Measurements from ENCODE around the gene MTA1.

MTA1 gene

GRCh38 chr14:105427412-105427811 lies 7.8 kb downstream of the MTA1 start:
- no peak for DNase-seq (ENCODE audit: low read depth)
- TF ChIP-seq CTCF (IDR thresholded peaks at IDR 0.05; ENCODE audit: low read depth, low read length, missing control alignments) = no peak
- no peak overlapping the region for H3K4me3 ChIP-seq (ENCODE audit: low read depth, low read length)

GRCh38 chr14:105427936-105428485 lies 8.4 kb downstream of the MTA1 start:
- TF ChIP-seq CTCF (IDR thresholded peaks at IDR 0.05; ENCODE audit: low read depth, low read length, missing control alignments) = no peak
- no peak overlapping the region for H3K4me3 ChIP-seq (ENCODE audit: low read depth, low read length)
- DNase-seq (ENCODE audit: low read depth) = no peak

DNA sequence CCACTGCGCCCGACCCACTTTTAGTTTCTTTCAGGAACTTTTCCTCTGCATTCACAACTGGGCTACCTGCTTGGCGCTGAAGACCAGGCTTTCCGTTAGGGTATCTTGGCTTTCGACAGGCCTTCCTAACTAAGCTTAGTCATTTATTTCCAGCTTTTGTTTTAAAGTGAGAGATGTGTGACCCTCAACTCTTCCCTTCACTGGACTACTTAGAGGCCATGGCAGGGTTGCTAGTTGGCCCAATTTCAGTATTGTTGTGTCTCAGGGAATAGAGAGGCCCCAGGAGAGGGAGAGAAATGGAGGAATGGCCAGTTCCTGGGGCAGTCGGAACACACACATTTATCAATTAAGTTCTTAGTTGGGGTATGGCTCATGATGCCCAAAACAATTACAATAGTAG lies 10.4 kb downstream of the MTA1 start:
- no peak overlapping the region for H3K4me3 ChIP-seq (ENCODE audit: low read depth, low read length)
- DNase-seq (ENCODE audit: low read depth) = no peak
- no peak for TF ChIP-seq CTCF (IDR thresholded peaks at IDR 0.05; ENCODE audit: low read depth, low read length, missing control alignments)

DNA sequence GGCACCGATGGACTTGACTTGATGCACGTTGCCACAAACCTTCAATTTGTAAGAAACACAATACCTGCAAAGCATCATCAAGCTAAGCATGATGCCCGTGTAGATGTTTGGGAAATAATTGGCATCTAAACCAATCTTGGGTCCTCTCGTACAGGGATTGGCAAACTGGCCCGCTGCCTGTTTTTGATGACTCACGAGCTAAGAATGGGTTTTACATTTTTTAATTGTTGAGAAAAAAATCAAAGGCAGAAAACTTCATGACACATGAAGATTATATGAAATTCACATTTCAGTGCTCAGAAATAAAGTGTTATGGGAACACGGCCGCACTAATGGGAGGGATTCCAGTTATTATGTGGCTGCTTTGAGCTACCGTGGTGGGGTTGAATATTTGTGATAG lies 10.9 kb downstream of the MTA1 start:
- no peak for TF ChIP-seq CTCF (IDR thresholded peaks at IDR 0.05; ENCODE audit: low read depth, low read length, missing control alignments)
- no peak for DNase-seq (ENCODE audit: low read depth)
- H3K4me3 ChIP-seq (ENCODE audit: low read depth, low read length) = no peak overlapping the region

GRCh38 chr14:105431256-105431655 lies 11.6 kb downstream of the MTA1 start:
- TF ChIP-seq CTCF (IDR thresholded peaks at IDR 0.05; ENCODE audit: low read depth, low read length, missing control alignments) = no peak
- no peak for DNase-seq (ENCODE audit: low read depth)
- no peak overlapping the region for H3K4me3 ChIP-seq (ENCODE audit: low read depth, low read length)

DNA sequence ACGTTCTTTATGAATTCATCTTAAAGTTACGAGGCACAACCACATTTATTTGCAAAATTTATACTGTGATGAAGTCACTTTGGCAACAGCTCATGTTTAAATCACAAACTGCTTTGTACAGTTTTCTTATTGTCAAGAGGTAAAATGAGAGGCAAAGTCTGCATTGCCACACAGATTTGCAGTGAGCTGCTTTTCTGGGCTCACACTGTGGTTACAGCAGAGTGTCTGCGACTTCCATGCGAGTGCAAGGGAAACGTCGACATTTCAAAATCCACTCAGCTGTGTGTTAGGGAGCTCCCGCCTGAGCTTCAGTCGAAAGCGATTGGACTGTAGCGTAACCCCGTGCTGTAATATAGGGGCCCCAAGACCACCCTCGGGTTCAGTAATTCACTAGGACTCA lies 13.0 kb downstream of the MTA1 start:
- no peak overlapping the region for H3K4me3 ChIP-seq (ENCODE audit: low read depth, low read length)
- TF ChIP-seq CTCF (IDR thresholded peaks at IDR 0.05; ENCODE audit: low read depth, low read length, missing control alignments) = no peak
- DNase-seq (ENCODE audit: low read depth) = no peak

- no peak for DNase-seq (ENCODE audit: low read depth)
- no peak for TF ChIP-seq CTCF (IDR thresholded peaks at IDR 0.05; ENCODE audit: low read depth, low read length, missing control alignments)
- no peak overlapping the region for H3K4me3 ChIP-seq (ENCODE audit: low read depth, low read length)
Measured at GRCh38 chr14:105433161-105433605, 13.6 kb downstream of the MTA1 start.
